ENCODE data around the gene TEPSIN. TPM values are rescaled to one million over a fixed set of nuclear protein-coding genes. Genes with fewer than 3 reads are reported as not detected.
A peak's percentile ranks its signal among the peaks of the same experiment; 100 is the strongest.

The TEPSIN gene, protein sequence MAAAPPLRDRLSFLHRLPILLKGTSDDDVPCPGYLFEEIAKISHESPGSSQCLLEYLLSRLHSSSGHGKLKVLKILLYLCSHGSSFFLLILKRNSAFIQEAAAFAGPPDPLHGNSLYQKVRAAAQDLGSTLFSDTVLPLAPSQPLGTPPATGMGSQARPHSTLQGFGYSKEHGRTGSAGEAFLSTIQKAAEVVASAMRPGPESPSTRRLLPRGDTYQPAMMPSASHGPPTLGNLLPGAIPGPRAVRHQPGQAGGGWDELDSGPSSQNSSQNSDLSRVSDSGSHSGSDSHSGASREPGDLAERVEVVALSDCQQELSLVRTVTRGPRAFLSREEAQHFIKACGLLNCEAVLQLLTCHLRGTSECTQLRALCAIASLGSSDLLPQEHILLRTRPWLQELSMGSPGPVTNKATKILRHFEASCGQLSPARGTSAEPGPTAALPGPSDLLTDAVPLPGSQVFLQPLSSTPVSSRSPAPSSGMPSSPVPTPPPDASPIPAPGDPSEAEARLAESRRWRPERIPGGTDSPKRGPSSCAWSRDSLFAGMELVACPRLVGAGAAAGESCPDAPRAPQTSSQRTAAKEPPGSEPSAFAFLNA
- 15.9 TPM for total RNA-seq
- long read RNA-seq, partial matches to known transcripts = 1 of 12 reads
- long read RNA-seq, other reads (novel, unspliced or antisense) = 9 of 12 reads

GRCh38 chr17:81238815-81239713, at the start of gene TEPSIN, which contains the start of gene NDUFAF8:
TEPSIN (minus strand) TSS chr17:81239055; CDS start chr17:81239033, 22 bp downstream.
NDUFAF8 (plus strand) TSS chr17:81239318; CDS start chr17:81239364, 46 bp downstream.
- H3K27me3 ChIP-seq (ENCODE audit: low read depth) = no peaks in the 10 kb centered on the region
- H3K27ac ChIP-seq (replicated peaks) = peak within 1 kb of the TSS; percentile 92
- intact Hi-C loops (cut with micrococcal nuclease) = no loop called here
- no peaks in the 10 kb centered on the region for H3K9me3 ChIP-seq (replicated peaks)
- TF ChIP-seq CTCF (IDR thresholded peaks at IDR 0.05; ENCODE audit: borderline replicate concordance) = peak; percentile 11
- peak; percentile 97 for DNase-seq
- H3K4me3 ChIP-seq = peak within 1 kb of the TSS; percentile 99
- H3K36me3 ChIP-seq = peaks cover 11% of the 10 kb centered on the region
- peaks cover 45% of the 10 kb centered on the region for H3K4me1 ChIP-seq

DNA sequence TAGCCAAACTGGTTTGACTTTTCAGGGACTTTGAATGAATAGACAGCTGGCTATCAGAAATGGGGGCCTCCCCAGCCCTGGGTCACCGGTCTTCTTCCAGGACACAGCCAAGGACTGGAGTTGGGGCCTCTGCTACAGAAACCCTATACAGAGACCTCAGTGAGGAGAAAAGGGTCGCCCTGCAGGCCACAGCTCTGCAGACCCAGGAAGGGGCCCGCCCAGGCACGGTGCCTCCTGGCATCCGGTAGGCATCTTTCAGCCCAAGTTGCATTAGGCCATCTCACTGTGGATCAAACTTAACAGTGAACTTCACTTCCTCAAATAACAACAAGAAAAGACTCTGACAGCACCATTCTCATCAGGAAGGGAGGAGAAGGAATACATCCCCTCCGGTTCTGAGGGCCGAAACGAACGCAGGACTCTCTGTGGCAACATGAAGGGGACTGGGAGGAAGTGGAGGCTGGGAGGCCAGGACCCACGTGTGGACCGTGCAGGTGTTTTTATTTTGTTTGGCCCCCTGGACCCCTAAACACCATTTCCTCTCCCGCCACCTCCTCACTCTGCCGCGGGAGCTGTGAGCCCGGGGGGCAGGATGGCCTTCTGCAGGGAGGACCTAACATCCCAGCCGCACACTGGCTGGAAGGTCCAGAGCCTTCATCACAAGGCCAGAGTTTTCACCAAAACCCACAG, 49.0 kb upstream of the TEPSIN start:
- Histone ChIP-seq H3K27ac (replicated peaks) (peak overlapping the region; percentile 49), H3K9me3 (replicated peaks) (no peaks in the 10 kb centered on the region), H3K36me3 (peaks cover 24% of the 10 kb centered on the region), H3K4me3 (no peak overlapping the region), H3K27me3 (ENCODE audit: low read depth) (no peaks in the 10 kb centered on the region), H3K4me1 (peaks cover 60% of the 10 kb centered on the region)
- no peak for DNase-seq
- TF ChIP-seq CTCF (IDR thresholded peaks at IDR 0.05; ENCODE audit: borderline replicate concordance) = no peak
- intact Hi-C loops (cut with micrococcal nuclease) = no loop called here

DNA sequence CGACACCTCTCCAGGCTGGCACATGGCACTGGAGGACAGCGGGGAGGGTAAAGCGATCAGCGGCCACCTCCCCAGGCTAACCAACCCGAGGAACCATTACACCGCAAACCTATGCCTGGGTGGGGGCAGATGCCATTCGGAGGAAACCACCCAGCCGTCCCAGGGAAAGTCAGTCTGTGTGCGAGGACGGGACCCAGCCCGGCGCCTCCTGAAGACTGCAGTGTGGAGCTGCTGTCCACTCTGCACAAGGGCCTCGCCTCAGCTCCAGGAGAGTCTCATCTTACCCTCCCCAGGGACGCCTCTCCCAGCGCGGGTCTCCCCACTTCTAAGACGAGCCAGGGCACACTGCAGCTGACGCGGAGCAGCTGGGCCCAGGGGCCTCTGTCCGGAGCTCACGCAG, 48.3 kb upstream of the TEPSIN start:
- no peak overlapping the region for H3K4me3 ChIP-seq
- H3K27me3 ChIP-seq (ENCODE audit: low read depth) = no peaks in the 10 kb centered on the region
- no peak for TF ChIP-seq CTCF (IDR thresholded peaks at IDR 0.05; ENCODE audit: borderline replicate concordance)
- intact Hi-C loops (cut with micrococcal nuclease) = no loop called here
- peaks cover 31% of the 10 kb centered on the region for H3K36me3 ChIP-seq
- peaks cover 53% of the 10 kb centered on the region for H3K4me1 ChIP-seq
- H3K9me3 ChIP-seq (replicated peaks) = no peaks in the 10 kb centered on the region
- DNase-seq = no peak
- peak overlapping the region; percentile 93 for H3K27ac ChIP-seq (replicated peaks)

DNA sequence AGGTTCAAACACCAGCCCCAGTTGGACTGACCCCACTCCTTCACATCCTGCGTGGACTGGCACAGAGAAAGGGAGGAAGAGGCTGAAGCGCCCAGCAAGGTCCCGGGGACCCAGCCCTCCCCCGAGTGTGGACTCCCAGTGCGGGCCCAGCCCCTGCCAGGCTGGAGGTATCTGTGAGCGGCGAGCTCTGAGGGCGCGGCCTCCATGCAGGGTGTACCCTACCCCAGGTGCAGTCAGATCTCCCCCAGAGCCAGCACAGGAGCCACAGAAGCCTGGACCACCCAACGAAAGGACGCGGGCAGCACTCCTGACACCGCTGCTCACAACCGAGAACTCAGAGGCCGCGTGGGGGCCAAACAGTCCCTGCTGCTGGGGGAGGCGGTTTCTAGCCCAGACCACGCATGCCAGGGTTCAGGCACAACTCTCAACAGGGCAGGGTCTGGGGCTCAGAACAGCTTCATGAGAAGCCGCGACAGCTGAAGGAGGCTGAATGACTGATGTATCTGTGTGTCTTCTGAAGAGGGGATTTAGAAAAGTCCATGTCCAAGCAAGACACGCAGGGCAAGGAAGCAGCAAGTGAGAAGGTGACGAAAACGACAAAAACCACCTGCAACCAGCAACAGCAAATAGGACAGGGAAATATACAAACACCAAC, 47.8 kb upstream of the TEPSIN start:
- H3K9me3 ChIP-seq (replicated peaks) = no peaks in the 10 kb centered on the region
- H3K27ac ChIP-seq (replicated peaks) = peak overlapping the region; percentile 93
- peaks cover 37% of the 10 kb centered on the region for H3K36me3 ChIP-seq
- peaks cover 47% of the 10 kb centered on the region for H3K4me1 ChIP-seq
- peak overlapping the region; percentile 62 for H3K4me3 ChIP-seq
- no peak for DNase-seq
- no peak for TF ChIP-seq CTCF (IDR thresholded peaks at IDR 0.05; ENCODE audit: borderline replicate concordance)
- no peaks in the 10 kb centered on the region for H3K27me3 ChIP-seq (ENCODE audit: low read depth)
- intact Hi-C loops (cut with micrococcal nuclease) = no loop called here
